K562 (cell line): Measurements from ENCODE around the gene STX3. TPM values are rescaled to one million over a fixed set of nuclear protein-coding genes. Genes with fewer than 3 reads are reported as not detected.
A peak's percentile ranks its signal among the peaks of the same experiment; 100 is the strongest.

Experiments used
- BHLHE40 ChIP-seq: IDR thresholded peaks from 2 replicates; pipeline ENCODE4 v1.6.1; 2011; ENCODE audit warnings: low read length, improper control_type of control experiment
- CBFA2T2 ChIP-seq: fragments of 450-650 bp; conservative IDR thresholded peaks from 2 replicates; pipeline ENCODE4 v1.6.1; 2017; ENCODE audit warnings: mild to moderate bottlenecking
- CHCHD3 ChIP-seq: fragments of 250-450 bp; sonication (Bioruptor Pico); IDR thresholded peaks from 2 replicates; pipeline ENCODE4 v2.1.2; 2022; ENCODE audit warnings: mild to moderate bottlenecking
- ESRRA ChIP-seq: fragments of 450-650 bp; IDR thresholded peaks from 2 replicates; pipeline ENCODE4 v1.6.1; 2014; ENCODE audit warnings: low read depth, mild to moderate bottlenecking, moderate library complexity, borderline replicate concordance
- ESRRB ChIP-seq: fragments of 250-450 bp; sonication (Bioruptor Pico); IDR thresholded peaks from 2 replicates; pipeline ENCODE4 v1.5.0; 2020; ENCODE audit warnings: mild to moderate bottlenecking, moderate library complexity, borderline replicate concordance
- ILF3 ChIP-seq: fragments of 450-650 bp; IDR thresholded peaks from 2 replicates; pipeline ENCODE4 v1.6.1; 2018; ENCODE audit warnings: antibody characterized with exemption, mild to moderate bottlenecking, moderate library complexity, borderline replicate concordance
- ILK ChIP-seq: fragments of 450-650 bp; IDR thresholded peaks from 2 replicates; pipeline ENCODE4 v1.6.1; 2016; ENCODE audit warnings: missing genetic modification characterization, low read depth, mild to moderate bottlenecking, missing compliant biosample characterization, moderate library complexity, borderline replicate concordance
- L3MBTL2 ChIP-seq: fragments of 450-650 bp; IDR thresholded peaks from 2 replicates; pipeline ENCODE4 v1.6.1; 2016; ENCODE audit warnings: mild to moderate bottlenecking, moderate library complexity
- MEF2A ChIP-seq: IDR thresholded peaks from 2 replicates; pipeline ENCODE4 v1.6.1; 2011; ENCODE audit warnings: low read depth, mild to moderate bottlenecking, low read length, moderate library complexity; ENCODE audit not compliant: control insufficient read depth
- NR2C2 ChIP-seq, 2 experiments: fragments of 200-800 bp in 1 of 2; sonication (Bioruptor generic) in 1 of 2; sonication (generic) in 1 of 2; formaldehyde crosslinking in 1 of 2; IDR thresholded peaks; 2 replicates each; pipeline versions ENCODE4 v1.6.1 to v1.8.0; 2016 to 2022; ENCODE audit warnings: mild to moderate bottlenecking in 1 of 2, missing compliant biosample characterization in 1 of 2, missing genetic modification characterization in 1 of 2, missing genetic modification reagents in 1 of 2
- POLR2AphosphoS5 ChIP-seq: IDR thresholded peaks from 2 replicates; pipeline ENCODE4 v1.6.1; 2011; ENCODE audit warnings: mild to moderate bottlenecking, low read depth, low read length, moderate library complexity; ENCODE audit not compliant: control insufficient read depth, insufficient read depth
- SMAD4 ChIP-seq: fragments of 250-450 bp; sonication (Bioruptor Pico); conservative IDR thresholded peaks from 2 replicates; pipeline ENCODE4 v1.8.0; 2021; ENCODE audit warnings: inconsistent platforms, mild to moderate bottlenecking, moderate library complexity
- STAG1 ChIP-seq: sonication (generic); formaldehyde crosslinking; IDR thresholded peaks from 2 replicates; pipeline ENCODE4 v1.5.0; 2020; ENCODE audit warnings: missing genetic modification reagents, borderline replicate concordance
- TCF3 ChIP-seq: sonication (generic); formaldehyde crosslinking; IDR thresholded peaks from 2 replicates; pipeline ENCODE4 v1.4.0; 2020; ENCODE audit warnings: mild to moderate bottlenecking, missing genetic modification reagents
- THRA ChIP-seq: fragments of 450-650 bp; IDR thresholded peaks from 2 replicates; pipeline ENCODE4 v1.6.1; 2017; ENCODE audit warnings: mild to moderate bottlenecking, moderate library complexity
- TRIM25 ChIP-seq: fragments of 450-650 bp; IDR thresholded peaks from 2 replicates; pipeline ENCODE4 v1.7.0; 2016; ENCODE audit warnings: borderline replicate concordance
- polyA plus RNA-seq, 8 experiments: library from polyadenylated mRNA; depleted of rRNA in 4 of 8; stranded (reverse) in 5 of 8; unstranded in 3 of 8; fragments of >200 nt; fragmentation: Nextera tagmentation in 2 of 8; fragmentation: Illumina TruSeq in 1 of 8; extraction: Ambion mirVana in 2 of 8; extraction: Trizol in 1 of 8; gene quantifications; 2 replicates each; pipeline versions ENCODE4 v1.2.1 to v1.2.3, GENCODE V29; 2011 to 2014; ENCODE audit warnings: inconsistent platforms in 1 of 8, missing spikeins in 1 of 8
- total RNA-seq, 7 experiments: library from RNA; depleted of rRNA in 6 of 7; stranded (reverse); fragments of >200 nt in 6 of 7; fragmentation: Illumina TruSeq in 2 of 7; extraction: Trizol in 2 of 7; gene quantifications; 2 replicates each; pipeline versions ENCODE4 v1.2.1 to v1.2.3, GENCODE V29; 2011 to 2021; ENCODE audit warnings: low replicate concordance in 1 of 7
- TF ChIP-seq, protein P1 (sequence below), 2 experiments: fragments of 450-650 bp; IDR thresholded peaks; 2 replicates each; pipeline ENCODE4 v1.6.1; 2016; ENCODE audit warnings: mild to moderate bottlenecking in 2 of 2, borderline replicate concordance in 1 of 2, low read depth in 1 of 2, moderate library complexity in 1 of 2

The STX3 gene
- total and polyA plus RNA-seq, 9 of the 15 experiments (the other 6 are each of a cell fraction or from before 2014, with no cell fraction given): 12.0 to 91.6 (median 48.7) TPM

DNA sequence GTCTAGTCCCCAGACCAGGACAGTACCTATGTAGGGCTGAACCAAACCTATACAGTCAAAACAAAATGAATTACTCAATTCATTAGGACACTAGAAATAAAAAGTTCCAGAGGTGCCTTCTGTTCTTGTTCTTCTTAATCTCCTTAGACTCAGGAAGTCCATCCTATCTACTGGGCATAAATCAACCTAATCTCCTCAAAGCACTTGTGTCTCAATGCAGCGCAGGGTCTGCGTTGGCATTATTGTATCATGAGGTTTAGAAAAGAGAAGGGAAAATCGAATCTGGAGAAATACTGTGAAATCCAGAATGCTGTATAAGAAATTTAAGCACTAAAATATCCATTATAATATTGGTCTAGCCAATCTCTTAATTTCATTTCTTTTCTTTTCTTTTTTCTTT, 39.1 kb upstream of the STX3 start (continued):
- TF ChIP-seq, protein P1, sequence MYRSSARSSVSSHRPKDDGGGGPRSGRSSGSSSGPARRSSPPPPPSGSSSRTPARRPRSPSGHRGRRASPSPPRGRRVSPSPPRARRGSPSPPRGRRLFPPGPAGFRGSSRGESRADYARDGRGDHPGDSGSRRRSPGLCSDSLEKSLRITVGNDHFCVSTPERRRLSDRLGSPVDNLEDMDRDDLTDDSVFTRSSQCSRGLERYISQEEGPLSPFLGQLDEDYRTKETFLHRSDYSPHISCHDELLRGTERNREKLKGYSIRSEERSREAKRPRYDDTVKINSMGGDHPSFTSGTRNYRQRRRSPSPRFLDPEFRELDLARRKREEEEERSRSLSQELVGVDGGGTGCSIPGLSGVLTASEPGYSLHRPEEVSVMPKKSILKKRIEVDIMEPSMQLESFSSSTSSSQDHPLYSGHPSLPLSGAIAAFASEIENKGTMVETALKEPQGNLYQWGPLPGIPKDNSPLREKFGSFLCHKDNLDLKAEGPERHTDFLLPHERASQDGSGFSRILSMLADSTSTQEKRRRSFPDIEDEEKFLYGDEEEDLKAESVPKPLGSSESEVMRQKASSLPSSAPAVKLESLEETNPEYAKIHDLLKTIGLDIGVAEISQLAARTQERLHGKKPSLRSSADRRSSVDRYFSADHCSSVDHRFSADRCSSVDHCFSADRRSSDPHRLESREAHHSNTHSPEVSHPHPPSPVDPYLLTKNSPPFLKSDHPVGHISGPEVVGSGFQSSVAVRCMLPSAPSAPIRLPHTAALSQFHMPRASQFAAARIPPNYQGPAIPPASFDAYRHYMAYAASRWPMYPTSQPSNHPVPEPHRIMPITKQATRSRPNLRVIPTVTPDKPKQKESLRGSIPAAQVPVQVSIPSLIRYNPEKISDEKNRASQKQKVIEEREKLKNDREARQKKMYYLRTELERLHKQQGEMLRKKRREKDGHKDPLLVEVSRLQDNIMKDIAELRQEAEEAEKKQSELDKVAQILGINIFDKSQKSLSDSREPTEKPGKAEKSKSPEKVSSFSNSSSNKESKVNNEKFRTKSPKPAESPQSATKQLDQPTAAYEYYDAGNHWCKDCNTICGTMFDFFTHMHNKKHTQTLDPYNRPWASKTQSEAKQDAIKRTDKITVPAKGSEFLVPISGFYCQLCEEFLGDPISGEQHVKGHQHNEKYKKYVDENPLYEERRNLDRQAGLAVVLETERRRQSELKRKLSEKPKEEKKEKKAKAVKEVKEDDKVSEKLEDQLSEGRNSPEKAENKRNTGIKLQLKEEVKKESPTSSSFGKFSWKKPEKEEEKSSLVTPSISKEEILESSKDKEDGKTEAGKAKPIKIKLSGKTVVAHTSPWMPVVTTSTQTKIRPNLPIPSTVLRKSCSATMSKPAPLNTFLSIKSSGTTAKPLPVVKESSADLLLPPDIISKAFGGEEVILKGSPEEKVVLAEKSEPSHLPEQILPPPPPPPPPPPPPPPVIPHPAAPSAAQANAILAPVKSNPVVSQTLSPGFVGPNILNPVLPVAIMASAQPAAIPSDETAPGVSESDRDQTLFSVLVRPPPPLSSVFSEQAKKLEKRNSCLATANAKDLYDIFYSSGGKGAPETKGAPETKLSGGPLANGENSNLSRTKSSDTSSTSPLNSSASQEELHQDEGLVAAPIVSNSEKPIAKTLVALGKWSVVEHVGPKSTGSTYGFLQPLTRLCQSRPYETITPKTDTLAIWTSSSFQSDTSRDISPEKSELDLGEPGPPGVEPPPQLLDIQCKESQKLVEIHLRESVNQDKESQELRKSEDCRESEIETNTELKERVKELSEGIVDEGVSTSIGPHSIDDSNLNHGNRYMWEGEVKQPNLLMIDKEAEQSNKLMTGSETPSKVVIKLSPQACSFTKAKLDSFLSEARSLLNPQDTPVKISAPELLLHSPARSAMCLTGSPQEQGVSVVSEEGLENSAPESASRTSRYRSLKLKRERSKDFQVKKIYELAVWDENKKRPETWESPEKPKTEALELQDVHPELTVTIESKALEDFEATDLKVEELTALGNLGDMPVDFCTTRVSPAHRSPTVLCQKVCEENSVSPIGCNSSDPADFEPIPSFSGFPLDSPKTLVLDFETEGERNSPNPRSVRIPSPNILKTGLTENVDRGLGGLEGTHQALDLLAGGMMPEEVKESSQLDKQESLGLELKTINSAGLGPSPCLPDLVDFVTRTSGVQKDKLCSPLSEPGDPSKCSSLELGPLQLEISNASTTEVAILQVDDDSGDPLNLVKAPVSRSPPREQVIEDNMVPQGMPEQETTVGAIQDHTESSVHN (IDR thresholded peaks at IDR 0.05; ENCODE audit: borderline replicate concordance in 1 of 2, low read depth in 1 of 2): no peak
- peak; percentile 58 for TF ChIP-seq TCF3 (CRISPR knock-in tag)
- no peak for TF ChIP-seq ILK (tag)
- no peak for TF ChIP-seq CHCHD3 (CRISPR knock-in tag)
- TF ChIP-seq L3MBTL2: no peak
- peak; percentile 47; the same call in 1 of the 2 replicates for TF ChIP-seq CBFA2T2
- TF ChIP-seq BHLHE40: no peak
- TF ChIP-seq ESRRB (CRISPR knock-in tag): no peak
- TF ChIP-seq MEF2A: no peak
- TF ChIP-seq ESRRA: no peak
- peak; percentile 24; the same call in 1 of the 2 replicates for TF ChIP-seq SMAD4 (CRISPR knock-in tag)
- TF ChIP-seq ILF3: no peak
- TF ChIP-seq POLR2AphosphoS5: no peak
- no peak for TF ChIP-seq TRIM25
- no peak for TF ChIP-seq STAG1 (CRISPR knock-in tag)
- no peak for TF ChIP-seq NR2C2 (CRISPR knock-in tag; IDR thresholded peaks at IDR 0.05)
- TF ChIP-seq NR2C2 (tag; IDR thresholded peaks at IDR 0.05): no peak
- TF ChIP-seq THRA: no peak
